PC-9 (cell line): ENCODE results near the gene FRMD4B. TPM values are rescaled to one million over a fixed set of nuclear protein-coding genes. Genes with fewer than 3 reads are reported as not detected.

Experiments
- BruUV-seq: library from RNA; stranded (reverse); fragments of 400-500 nt; replicated peaks from 2 replicates; lab custom pipeline; 2021; lab: Mats Ljungman, UMichigan
- CTCF ChIA-PET: fragments of 300-600 bp; sonication (Branson Sonifier 250); formaldehyde crosslinking; loops from one replicate; lab custom pipeline; 2022; ENCODE audit warnings: antibody characterized with exemption; lab: Charles Lee
- POLR2A ChIA-PET: fragments of 300-600 bp; sonication (Branson Sonifier 250); formaldehyde crosslinking; loops from one replicate; lab custom pipeline; 2022; ENCODE audit warnings: antibody characterized with exemption; ENCODE audit not compliant: unreplicated experiment; lab: Charles Lee
- DNase-seq, 2 experiments: peaks; one replicate each; pipeline versions ENCODE4 v3.0.0 to v3.0.0-alpha.2; 2015 to 2022; ENCODE audit warnings: mixed read lengths in 1 of 2
- H2AFZ ChIP-seq: fragments of 200-600 bp; sonication (generic); 2 replicates; pipeline ENCODE4 v1.8.1; 2017; ENCODE audit warnings: antibody characterized with exemption
- H3F3A ChIP-seq: fragments of 200-600 bp; sonication (generic); 2 replicates; pipeline ENCODE4 v1.8.1; 2017; ENCODE audit warnings: antibody characterized with exemption, mild to moderate bottlenecking, low read depth; ENCODE audit not compliant: insufficient read depth
- H3K27ac ChIP-seq: fragments of 200-600 bp; sonication (generic); 2 replicates; pipeline ENCODE4 v1.6.1; 2016; ENCODE audit warnings: mixed run types
- H3K27me3 ChIP-seq: fragments of 200-600 bp; sonication (generic); 2 replicates; pipeline ENCODE4 v1.6.1; 2016; ENCODE audit warnings: low read depth, mixed run types; ENCODE audit not compliant: insufficient read depth
- H3K36me3 ChIP-seq: fragments of 200-600 bp; sonication (generic); 2 replicates; pipeline ENCODE4 v1.6.1; 2016; ENCODE audit warnings: low read depth, mixed run types
- H3K4me1 ChIP-seq: fragments of 200-600 bp; sonication (generic); replicated peaks from 2 replicates; pipeline ENCODE4 v1.6.1; 2016; ENCODE audit warnings: mixed run types; ENCODE audit not compliant: insufficient read depth
- H3K4me2 ChIP-seq: fragments of 200-600 bp; sonication (generic); 2 replicates; pipeline ENCODE4 v1.6.1; 2017; ENCODE audit warnings: mixed run types
- H3K4me3 ChIP-seq: fragments of 200-600 bp; sonication (generic); 2 replicates; pipeline ENCODE4 v1.6.1; 2016; ENCODE audit warnings: mixed run types
- H3K79me2 ChIP-seq: fragments of 200-600 bp; sonication (generic); 2 replicates; pipeline ENCODE4 v1.6.1; 2017; ENCODE audit warnings: low read depth, mixed run types
- H3K9me2 ChIP-seq: fragments of 200-600 bp; sonication (generic); 2 replicates; pipeline ENCODE4 v1.8.1; 2017; ENCODE audit warnings: mild to moderate bottlenecking; ENCODE audit not compliant: insufficient read depth
- H3K9me3 ChIP-seq: fragments of 200-600 bp; sonication (generic); 2 replicates; pipeline ENCODE4 v1.8.1; 2016; ENCODE audit warnings: low read depth; ENCODE audit not compliant: insufficient read depth
- H4K20me1 ChIP-seq: fragments of 200-600 bp; sonication (generic); 2 replicates; pipeline ENCODE4 v1.8.1; 2017; ENCODE audit not compliant: insufficient read depth
- CTCF ChIP-seq: fragments of 200-600 bp; sonication (generic); conservative IDR thresholded peaks from 2 replicates; pipeline ENCODE4 v1.6.1; 2017; ENCODE audit warnings: mixed run types, antibody characterized with exemption, mild to moderate bottlenecking, moderate library complexity
- EZH2 ChIP-seq: fragments of 200-600 bp; sonication (generic); IDR thresholded peaks from 2 replicates; pipeline ENCODE4 v1.8.0; 2017; ENCODE audit warnings: antibody characterized with exemption, low read depth
- intact Hi-C: fragments of 100-400 bp; cut with micrococcal nuclease; formaldehyde crosslinking; loops from one replicate; pipeline ENCODE4 v1.10.0; 2022; ENCODE audit not compliant: unreplicated experiment
- total RNA-seq: library from RNA; stranded (reverse); gene quantifications from 2 replicates; pipeline ENCODE4 v1.2.3, GENCODE V29; 2021

Gene FRMD4B
- total RNA-seq, 1 experiment from 2014 or later, result 10.2 TPM

- BruUV-seq, result no TSS peak
- no peak overlapping the region for H3K27ac ChIP-seq
- no peaks in the 10 kb centered on the region for H3K9me3 ChIP-seq
- no peaks in the 10 kb centered on the region for H3F3A ChIP-seq
- H3K36me3 ChIP-seq, result no peaks in the 10 kb centered on the region
- no peaks in the 10 kb centered on the region for H3K79me2 ChIP-seq
- H3K27me3 ChIP-seq, result no peaks in the 10 kb centered on the region
- no peak overlapping the region for H2AFZ ChIP-seq
- TF ChIP-seq EZH2 (no peak), CTCF (no peak)
- no peak overlapping the region for H3K4me3 ChIP-seq
- ChIA-PET POLR2A (interaction anchor here (0.6 to 0.8 kb wide), 2 partner anchors 34 to 1393 kb away, joined by 3 to 4 read pairs; no protein-coding TSS in a partner anchor), CTCF (no interaction called here)
- no peaks in the 10 kb centered on the region for H4K20me1 ChIP-seq
- H3K4me2 ChIP-seq, result no peak overlapping the region
- intact Hi-C loops, result no loop called here
- H3K9me2 ChIP-seq, result no peaks in the 10 kb centered on the region
- H3K4me1 ChIP-seq, result no peaks in the 10 kb centered on the region
- DNase-seq, result no peak
Measured at GRCh38 chr3:69137005-69137404, 248.9 kb downstream of the FRMD4B start.

- POLR2A ChIA-PET, result no interaction called here
Measured at GRCh38 chr3:69130689-69131088, 255.2 kb downstream of the FRMD4B start.

GRCh38 chr3:69129531-69129930 lies 256.4 kb downstream of the FRMD4B start:
- H3K9me3 ChIP-seq, result no peaks in the 10 kb centered on the region
- no TSS peak for BruUV-seq
- no peak for DNase-seq
- no peaks in the 10 kb centered on the region for H3K27me3 ChIP-seq
- H3K4me2 ChIP-seq, result no peak overlapping the region
- ChIA-PET POLR2A (no interaction called here), CTCF (no interaction called here)
- H4K20me1 ChIP-seq, result no peaks in the 10 kb centered on the region
- H3F3A ChIP-seq, result no peaks in the 10 kb centered on the region
- H3K79me2 ChIP-seq, result no peaks in the 10 kb centered on the region
- no peak overlapping the region for H3K4me3 ChIP-seq
- no peak for TF ChIP-seq EZH2
- TF ChIP-seq CTCF, result no peak
- H3K4me1 ChIP-seq, result no peaks in the 10 kb centered on the region
- H3K9me2 ChIP-seq, result no peaks in the 10 kb centered on the region
- no peak overlapping the region for H3K27ac ChIP-seq
- H2AFZ ChIP-seq, result no peak overlapping the region
- H3K36me3 ChIP-seq, result no peaks in the 10 kb centered on the region
- intact Hi-C loops, result no loop called here

More at GRCh38 chr3:69130689-69131088, 255.2 kb downstream of the FRMD4B start:
- no peak overlapping the region for H2AFZ ChIP-seq
- no peaks in the 10 kb centered on the region for H3K9me2 ChIP-seq
- BruUV-seq, result no TSS peak
- H3K4me2 ChIP-seq, result no peak overlapping the region
- H3K9me3 ChIP-seq, result no peaks in the 10 kb centered on the region
- H3F3A ChIP-seq, result no peaks in the 10 kb centered on the region
- CTCF ChIA-PET, result no interaction called here
- no peaks in the 10 kb centered on the region for H3K79me2 ChIP-seq
- no peak for DNase-seq
- no peak for TF ChIP-seq EZH2
- no peak for TF ChIP-seq CTCF
- H4K20me1 ChIP-seq, result no peaks in the 10 kb centered on the region
- intact Hi-C loops, result no loop called here
- H3K4me3 ChIP-seq, result no peak overlapping the region
- H3K27ac ChIP-seq, result no peak overlapping the region
- H3K36me3 ChIP-seq, result no peaks in the 10 kb centered on the region
- H3K27me3 ChIP-seq, result no peaks in the 10 kb centered on the region
- H3K4me1 ChIP-seq, result no peaks in the 10 kb centered on the region
